T1000 (cell line): Measurements from ENCODE around the gene ROPN1B.

Source experiments
- DNase-seq: peaks from one replicate; lab custom pipeline; 2025; ENCODE audit warnings: mixed read lengths; lab: John Stamatoyannopoulos, UW

The ROPN1B gene

GRCh38 chr3:126028096-126028495 lies 59.1 kb downstream of the ROPN1B start:
- DNase-seq = no peak

- DNase-seq = no peak
Observed at GRCh38 chr3:126029241-126029640, 60.3 kb downstream of the ROPN1B start.

GRCh38 chr3:126030455-126030854 lies 61.5 kb downstream of the ROPN1B start:
- no peak for DNase-seq

- no peak for DNase-seq
Observed at GRCh38 chr3:126031981-126032471, 63.0 kb downstream of the ROPN1B start.
